OCI-M1 (cell line): ENCODE measurements around the gene CPA4.
"Not testable (repeated sequence)": the region's sequence is repeated elsewhere in the genome, so short reads cannot be mapped to it uniquely, and the experiment has no call there.

Experiments
- DNase-seq: peaks from one replicate; lab custom pipeline; 2025; lab: John Stamatoyannopoulos, UW

CPA4 gene

GRCh38 chr7:130301501-130302020, 8.6 kb downstream of the CPA4 start:
- no peak for DNase-seq

- no peak for DNase-seq
Measured at GRCh38 chr7:130302649-130303048, 9.7 kb downstream of the CPA4 start.

GRCh38 chr7:130303127-130303526, 10.2 kb downstream of the CPA4 start:
- no peak for DNase-seq

- no peak for DNase-seq
Measured at GRCh38 chr7:130303551-130303950, 10.6 kb downstream of the CPA4 start.

- no peak for DNase-seq
Measured at GRCh38 chr7:130303982-130304381, 11.0 kb downstream of the CPA4 start.

GRCh38 chr7:130304878-130305277, 11.9 kb downstream of the CPA4 start:
- DNase-seq = no peak

- no peak for DNase-seq
Measured at GRCh38 chr7:130305433-130306042, 12.6 kb downstream of the CPA4 start.

GRCh38 chr7:130309986-130310385, 17.0 kb downstream of the CPA4 start:
- DNase-seq = no peak

GRCh38 chr7:130314305-130314704, 21.3 kb downstream of the CPA4 start:
- no peak for DNase-seq

- DNase-seq = no peak
Measured at GRCh38 chr7:130319541-130319940, 26.6 kb downstream of the CPA4 start.

GRCh38 chr7:130321542-130322229, 28.7 kb downstream of the CPA4 start:
- DNase-seq = not testable (repeated sequence)

GRCh38 chr7:130322615-130323014, 29.7 kb downstream of the CPA4 start:
- DNase-seq = no peak

GRCh38 chr7:130324306-130324943, 31.5 kb downstream of the CPA4 start:
- no peak for DNase-seq

GRCh38 chr7:130329681-130330080, 36.7 kb downstream of the CPA4 start:
- DNase-seq = no peak

- no peak for DNase-seq
Measured at GRCh38 chr7:130332259-130333053, 39.5 kb downstream of the CPA4 start.

GRCh38 chr7:130333832-130334231, 40.9 kb downstream of the CPA4 start:
- no peak for DNase-seq

GRCh38 chr7:130334274-130334673, 41.3 kb downstream of the CPA4 start:
- DNase-seq = no peak

- DNase-seq = no peak
Measured at GRCh38 chr7:130337410-130337971, 44.5 kb downstream of the CPA4 start.

GRCh38 chr7:130338233-130338632, 45.3 kb downstream of the CPA4 start:
- DNase-seq = no peak

- no peak for DNase-seq
Measured at GRCh38 chr7:130341882-130342281, 48.9 kb downstream of the CPA4 start.

GRCh38 chr7:130342701-130343380, 49.9 kb downstream of the CPA4 start:
- no peak for DNase-seq
